Epithelial cell of esophagus (primary cell): Measurements from ENCODE around the gene ODF2L.
A peak's percentile ranks its signal among the peaks of the same experiment; 100 is the strongest.

Experiments
- DNase-seq: peaks from one replicate; pipeline ENCODE4 v3.0.0; 2010; ENCODE audit warnings: low read depth
- H3K4me3 ChIP-seq: 2 replicates; pipeline ENCODE4 v1.5.1; 2011; ENCODE audit warnings: mild to moderate bottlenecking, low read length, control low read depth
- CTCF ChIP-seq: IDR thresholded peaks from 2 replicates; pipeline ENCODE4 v1.5.1; 2011; ENCODE audit warnings: low read depth, mild to moderate bottlenecking, low read length, control low read depth, inconsistent platforms; ENCODE audit not compliant: insufficient read depth; ENCODE audit errors: missing control alignments

Gene ODF2L

GRCh38 chr1:86421601-86422280, 25.6 kb upstream of the ODF2L start:
- peak; percentile 61 for DNase-seq
- no peak overlapping the region for H3K4me3 ChIP-seq

GRCh38 chr1:86419277-86419903, 23.3 kb upstream of the ODF2L start:
- peak; percentile 71 for DNase-seq
- peak; percentile 81 for TF ChIP-seq CTCF
- no peak overlapping the region for H3K4me3 ChIP-seq

More at GRCh38 chr1:86421601-86422280, 25.6 kb upstream of the ODF2L start:
- no peak for TF ChIP-seq CTCF

GRCh38 chr1:86416343-86416742, 20.2 kb upstream of the ODF2L start:
- DNase-seq = peak; percentile 76
- no peak overlapping the region for H3K4me3 ChIP-seq
- TF ChIP-seq CTCF = no peak

- TF ChIP-seq CTCF = no peak
- H3K4me3 ChIP-seq = no peak overlapping the region
These were observed 14.8 kb upstream of the ODF2L start for GRCh38 chr1:86410879-86411278.

GRCh38 chr1:86409416-86410021, 13.4 kb upstream of the ODF2L start:
- peak; percentile 45 for DNase-seq
- TF ChIP-seq CTCF = no peak
- H3K4me3 ChIP-seq = no peak overlapping the region

More at GRCh38 chr1:86410879-86411278, 14.8 kb upstream of the ODF2L start:
- DNase-seq = no peak

- peak overlapping the region; percentile 90 for H3K4me3 ChIP-seq
These were observed 371 bp upstream of the ODF2L start for GRCh38 chr1:86396498-86396890.

More at GRCh38 chr1:86396498-86396890, 371 bp upstream of the ODF2L start:
- no peak for TF ChIP-seq CTCF
- DNase-seq = no peak
